ENCODE results near the gene GAPDHS.

GRCh38 chr19:35557539-35558399, 24.5 kb downstream of the GAPDHS start:
- no peak for TF ChIP-seq PHF8 (CRISPR knock-in tag; IDR thresholded peaks at IDR 0.05)
- TF ChIP-seq ZBTB7A (CRISPR knock-in tag; IDR thresholded peaks at IDR 0.05): 0 out of 2 replicates have a peak, but pooled peaks have one; percentile 32
- TF ChIP-seq MAX (IDR thresholded peaks at IDR 0.05): peak; percentile 65
- TF ChIP-seq TCF7 (IDR thresholded peaks at IDR 0.05; ENCODE audit: low read depth): no peak
- no peak for TF ChIP-seq NFE2 (CRISPR knock-in tag; IDR thresholded peaks at IDR 0.05)
- TF ChIP-seq CHD4 (IDR thresholded peaks at IDR 0.05; ENCODE audit: borderline replicate concordance, low read length): no peak
- TF ChIP-seq NFYB (CRISPR knock-in tag; IDR thresholded peaks at IDR 0.05): no peak
